HS-5 (cell line): ENCODE measurements around the gene THRAP3.
A peak's percentile ranks its signal among the peaks of the same experiment; 100 is the strongest.
"Not testable (repeated sequence)": the region's sequence is repeated elsewhere in the genome, so short reads cannot be mapped to it uniquely, and the experiment has no call there.

Experiments
- DNase-seq: peaks from one replicate; pipeline ENCODE4 v3.0.0-alpha.2; 2012; ENCODE audit warnings: low read depth

THRAP3 gene

GRCh38 chr1:36223996-36224536, at the start of gene THRAP3:
THRAP3 (plus strand) TSS chr1:36224443; CDS start chr1:36282564, 58,121 bp downstream.
- peak; percentile 97 for DNase-seq

GRCh38 chr1:36174713-36175112, 49.5 kb upstream of the THRAP3 start:
- no peak for DNase-seq

- DNase-seq, result no peak
These were observed 48.8 kb upstream of the THRAP3 start for GRCh38 chr1:36175137-36176095.

- no peak for DNase-seq
These were observed 47.9 kb upstream of the THRAP3 start for GRCh38 chr1:36176106-36176949.

- DNase-seq, result no peak
These were observed 46.4 kb upstream of the THRAP3 start for GRCh38 chr1:36177589-36178431.

GRCh38 chr1:36178471-36179219, 45.6 kb upstream of the THRAP3 start:
- DNase-seq, result no peak

GRCh38 chr1:36179220-36179600, 45.0 kb upstream of the THRAP3 start:
- DNase-seq, result no peak

GRCh38 chr1:36182734-36183133, 41.5 kb upstream of the THRAP3 start:
- no peak for DNase-seq

- DNase-seq, result no peak
These were observed 40.9 kb upstream of the THRAP3 start for GRCh38 chr1:36183309-36183856.

- DNase-seq, result peak; percentile 71
These were observed 36.2 kb upstream of the THRAP3 start for GRCh38 chr1:36187800-36188593.

- not testable (repeated sequence) for DNase-seq
These were observed 27.4 kb upstream of the THRAP3 start for GRCh38 chr1:36196805-36197204.

- no peak for DNase-seq
These were observed 25.6 kb upstream of the THRAP3 start for GRCh38 chr1:36198641-36199040.

GRCh38 chr1:36199934-36200741, 24.1 kb upstream of the THRAP3 start:
- DNase-seq, result no peak

- no peak for DNase-seq
These were observed 21.2 kb upstream of the THRAP3 start for GRCh38 chr1:36203027-36203553.

- no peak for DNase-seq
These were observed 20.5 kb upstream of the THRAP3 start for GRCh38 chr1:36203554-36204346.

GRCh38 chr1:36204347-36204909, 19.8 kb upstream of the THRAP3 start:
- DNase-seq, result no peak

- no peak for DNase-seq
These were observed 17.9 kb upstream of the THRAP3 start for GRCh38 chr1:36206323-36206858.
